ENCODE measurements around the gene GPC1.

The GPC1 gene

DNA sequence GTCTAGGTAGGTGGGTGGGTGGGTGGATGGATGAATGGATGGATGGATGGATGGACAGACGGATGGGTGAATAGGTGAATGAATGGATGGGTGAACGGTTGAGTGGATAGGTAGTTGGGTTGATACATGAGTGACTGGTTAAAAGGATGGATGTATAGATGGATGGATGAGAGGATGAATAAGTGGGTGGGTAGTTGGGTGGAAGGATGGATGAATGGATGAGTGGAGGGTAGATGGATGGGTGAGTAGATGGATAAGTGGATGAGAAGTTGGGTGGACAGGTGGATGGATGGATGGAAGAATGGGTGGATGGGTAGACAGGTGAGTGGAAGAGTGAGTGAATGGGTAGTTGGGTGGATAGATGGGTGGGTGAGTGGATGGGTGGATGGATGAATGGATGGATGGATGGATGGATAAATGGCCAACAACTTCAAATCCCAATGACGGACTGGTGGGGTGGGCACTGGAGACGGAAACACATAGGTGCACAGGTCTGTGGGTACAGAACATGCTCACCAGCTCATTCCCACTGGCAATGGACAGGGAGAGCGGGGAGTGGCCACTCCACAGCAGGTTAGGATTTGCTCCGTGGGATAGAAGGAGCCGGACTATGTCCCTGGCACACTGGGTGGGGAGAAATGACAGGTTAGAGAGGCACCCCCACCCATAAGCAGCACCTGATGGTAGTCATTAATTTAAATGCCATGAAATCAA is 73.5 kb downstream of the GPC1 start:
- TF ChIP-seq CTCF (IDR thresholded peaks at IDR 0.05; ENCODE audit: borderline replicate concordance, control extremely low read depth, extremely low read depth, insufficient read depth, missing control alignments) = no peak
- no peak for DNase-seq (ENCODE audit: low spot score)
- in situ Hi-C loops (cut with MboI; ENCODE audit: low sequenced_read_pairs, unreplicated experiment) = loop anchor here (25.0 kb wide), 1 partner anchor 203 kb away; no protein-coding TSS in a partner anchor

DNA sequence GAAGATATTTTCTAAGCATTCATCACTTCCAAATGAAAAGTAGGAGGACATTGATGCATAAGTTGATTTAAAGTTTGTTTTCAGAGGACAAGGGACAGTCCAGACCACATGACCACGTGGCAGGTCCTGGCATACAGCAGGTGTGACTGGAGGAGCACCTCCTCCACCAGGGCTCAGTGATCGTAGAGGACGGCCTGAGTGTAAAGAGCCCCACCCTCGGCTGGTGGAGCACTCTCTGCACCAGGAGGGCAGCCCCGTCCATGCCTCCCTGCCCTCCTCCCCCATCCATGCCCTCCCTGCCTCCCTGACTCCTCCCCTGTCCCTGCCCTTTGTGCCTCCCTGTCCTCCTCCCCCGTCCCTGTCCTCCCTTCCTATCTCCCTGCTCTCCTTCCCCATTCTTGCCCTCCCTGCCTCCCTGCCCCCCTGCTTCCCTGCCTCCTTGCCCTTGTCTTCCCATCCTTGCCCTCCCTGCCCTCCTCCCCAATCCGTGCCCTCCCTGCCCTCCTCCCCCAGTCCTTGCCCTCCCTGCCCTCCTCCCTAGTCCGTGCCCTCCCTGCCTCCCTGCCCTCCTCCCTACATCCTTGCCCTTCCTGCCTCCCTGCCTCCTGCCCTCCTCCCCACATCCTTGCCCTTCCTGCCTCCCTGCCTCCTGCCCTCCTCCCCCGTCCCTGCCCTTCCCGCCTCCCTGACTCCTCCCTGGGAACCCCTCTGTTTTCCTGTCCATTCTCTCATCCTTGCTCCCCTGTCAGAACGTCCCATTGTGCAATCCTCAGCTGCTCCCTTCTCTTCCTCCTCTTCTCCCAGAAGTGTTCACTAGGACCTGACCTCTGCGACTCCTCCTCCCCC is 74.4 kb downstream of the GPC1 start:
- in situ Hi-C loops (cut with MboI; ENCODE audit: low sequenced_read_pairs, unreplicated experiment) = loop anchor here (25.0 kb wide), 1 partner anchor 202 kb away; no protein-coding TSS in a partner anchor
- no peak for DNase-seq (ENCODE audit: low spot score)
- TF ChIP-seq CTCF (IDR thresholded peaks at IDR 0.05; ENCODE audit: borderline replicate concordance, control extremely low read depth, extremely low read depth, insufficient read depth, missing control alignments) = no peak

DNA sequence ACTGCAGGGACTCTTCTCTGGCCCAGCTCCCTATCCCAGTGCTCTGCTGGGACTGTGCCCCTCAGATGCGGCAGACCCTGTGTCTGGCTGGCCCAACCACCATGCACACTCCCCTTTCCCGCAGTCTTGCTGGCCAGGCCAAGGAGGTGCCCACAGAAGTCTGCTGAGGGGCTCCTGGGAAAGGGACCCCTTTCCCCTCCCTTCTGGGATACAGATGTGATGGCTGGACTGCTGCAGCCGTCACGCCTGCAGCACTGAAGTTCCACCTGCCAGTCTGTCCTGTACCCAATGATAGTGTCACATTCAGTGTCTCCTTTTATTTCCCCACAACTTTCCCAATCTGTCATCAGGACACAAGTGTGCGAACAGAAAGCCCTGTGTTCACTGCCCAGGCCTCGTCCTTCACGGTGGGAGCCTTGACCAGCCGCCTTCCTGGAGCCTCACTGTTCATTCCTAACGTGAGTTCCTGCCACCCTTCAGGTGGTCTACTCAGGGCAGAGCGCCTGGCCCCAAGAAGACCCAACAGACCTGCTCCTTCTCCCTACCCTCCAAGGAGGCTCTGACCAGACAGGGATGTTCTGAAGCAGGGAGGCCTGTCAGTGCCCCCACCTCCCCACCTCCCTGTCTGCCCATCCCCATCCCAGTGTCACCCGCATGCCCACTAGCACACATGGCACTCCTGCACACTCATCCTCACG is 75.2 kb downstream of the GPC1 start:
- in situ Hi-C loops (cut with MboI; ENCODE audit: low sequenced_read_pairs, unreplicated experiment) = loop anchor here (25.0 kb wide), 1 partner anchor 202 kb away; no protein-coding TSS in a partner anchor
- TF ChIP-seq CTCF (IDR thresholded peaks at IDR 0.05; ENCODE audit: borderline replicate concordance, control extremely low read depth, extremely low read depth, insufficient read depth, missing control alignments) = no peak
- no peak for DNase-seq (ENCODE audit: low spot score)

DNA sequence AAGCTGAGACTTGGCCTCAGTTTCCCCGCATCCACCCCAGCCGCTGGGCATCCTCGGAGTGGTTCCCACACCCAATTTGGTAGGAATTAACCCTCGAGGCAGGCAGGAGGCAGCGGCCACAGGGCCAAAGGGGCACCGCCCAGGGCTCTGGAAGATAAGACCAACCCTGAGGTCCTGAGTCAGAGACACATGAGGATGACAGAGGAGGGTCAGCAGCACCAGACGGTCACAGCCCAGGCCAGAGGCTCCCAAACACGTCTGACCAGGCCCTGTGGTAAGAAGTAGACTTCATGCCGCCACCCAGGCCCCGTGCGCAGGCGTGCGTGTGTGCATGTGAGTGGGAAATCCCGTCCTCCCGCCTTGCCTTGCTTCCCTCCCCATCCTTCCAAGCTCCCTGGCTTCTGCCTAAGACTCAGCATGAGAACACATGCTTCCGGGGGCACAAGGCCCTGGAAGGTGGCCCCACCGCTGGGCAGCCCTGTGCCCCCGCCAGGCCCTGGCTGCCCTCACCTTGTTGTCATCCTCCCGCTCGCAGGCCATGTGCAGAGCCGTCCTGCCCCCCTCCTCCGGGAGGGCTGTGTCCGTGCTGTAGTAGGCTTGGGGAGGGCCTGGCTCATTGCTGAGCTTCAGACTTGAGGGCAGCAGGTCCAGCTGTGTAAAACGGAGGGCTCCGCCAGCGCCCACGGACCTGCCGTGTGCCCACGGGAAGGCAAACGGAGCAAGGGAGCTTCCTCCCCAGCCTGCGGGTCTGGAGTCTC is 76.1 kb downstream of the GPC1 start:
- in situ Hi-C loops (cut with MboI; ENCODE audit: low sequenced_read_pairs, unreplicated experiment) = loop anchor here (25.0 kb wide), 1 partner anchor 201 kb away; no protein-coding TSS in a partner anchor
- DNase-seq (ENCODE audit: low spot score) = no peak
- no peak for TF ChIP-seq CTCF (IDR thresholded peaks at IDR 0.05; ENCODE audit: borderline replicate concordance, control extremely low read depth, extremely low read depth, insufficient read depth, missing control alignments)

DNA sequence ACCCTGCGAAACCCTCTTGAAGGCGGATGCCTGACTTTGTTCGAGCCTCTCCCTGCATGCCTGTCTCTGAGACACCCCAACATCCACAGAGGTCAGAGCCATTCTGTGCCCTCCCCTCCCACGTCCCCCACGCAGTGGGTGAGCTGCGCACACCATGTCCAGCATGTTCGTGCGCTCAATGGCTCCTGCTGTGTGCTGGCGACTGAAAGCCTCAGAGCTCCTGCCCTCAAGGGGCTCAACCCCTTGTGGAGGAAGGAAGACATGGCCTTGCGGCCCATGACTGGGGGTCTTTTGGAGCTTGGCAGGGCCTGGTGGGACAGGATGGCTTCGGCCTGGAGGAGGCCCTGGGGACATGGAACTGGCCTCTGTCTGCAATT is 76.6 kb downstream of the GPC1 start:
- TF ChIP-seq CTCF (IDR thresholded peaks at IDR 0.05; ENCODE audit: borderline replicate concordance, control extremely low read depth, extremely low read depth, insufficient read depth, missing control alignments) = no peak
- DNase-seq (ENCODE audit: low spot score) = no peak
- in situ Hi-C loops (cut with MboI; ENCODE audit: low sequenced_read_pairs, unreplicated experiment) = loop anchor here (25.0 kb wide), 1 partner anchor 200 kb away; no protein-coding TSS in a partner anchor

Data from GM13976 (cell line).